HCT116 (cell line): ENCODE measurements around the gene TOGARAM1. TPM values are rescaled to one million over a fixed set of nuclear protein-coding genes. Genes with fewer than 3 reads are reported as not detected.

Experiments
- ATAC-seq: fragments of 200-7000 bp; cut with Tn5 transposase; 2 replicates; pipeline ENCODE4 v1.9.1; 2020; ENCODE audit warnings: mild to moderate bottlenecking, moderate library complexity
- BruUV-seq: library from RNA; stranded (reverse); fragments of 400-500 nt; replicated peaks from 2 replicates; lab custom pipeline; 2021; lab: Mats Ljungman, UMichigan
- CTCF ChIA-PET: fragments of 300-600 bp; sonication (Branson Sonifier 250); formaldehyde crosslinking; loops from one replicate; lab custom pipeline; 2021; ENCODE audit warnings: antibody characterized with exemption; lab: Charles Lee
- POLR2A ChIA-PET: fragments of 300-600, 350-600 bp; sonication (Branson Sonifier 250); formaldehyde crosslinking; loops from one replicate; lab custom pipeline; 2021; ENCODE audit warnings: antibody characterized with exemption; lab: Charles Lee
- RAD21 ChIA-PET, 2 experiments: fragments of 300-600 bp; sonication (Branson Sonifier 250); formaldehyde crosslinking; loops; one replicate each; lab custom pipeline; 2023; ENCODE audit warnings: low total read pairs in 2 of 2; ENCODE audit not compliant: uncharacterized antibody in 2 of 2, unreplicated experiment in 2 of 2, low non-redundant PET in 1 of 2; lab: Charles Lee
- DNase-seq: peaks from one replicate; pipeline ENCODE4 v3.0.0-alpha.2; 2010; ENCODE audit warnings: low read depth, low spot score
- H2AFZ ChIP-seq: fragments of 200-600 bp; shearing (Covaris generic), sonication (generic); 2 replicates; pipeline ENCODE4 v1.6.1; 2017; ENCODE audit warnings: low read depth, mixed run types, mixed read lengths, antibody characterized with exemption, low read length; ENCODE audit not compliant: poor library complexity, severe bottlenecking
- H3K27ac ChIP-seq: 2 replicates; pipeline ENCODE4 v1.5.1; 2012; ENCODE audit warnings: low read depth, low read length
- H3K27me3 ChIP-seq: fragments of 200-600 bp; sonication (generic); 2 replicates; pipeline ENCODE4 v1.6.1; 2016; ENCODE audit warnings: mixed run types, low read length, mixed read lengths; ENCODE audit not compliant: insufficient read depth
- H3K36me3 ChIP-seq, 2 experiments: fragments of 200-500 bp in 1 of 2; fragments of 200-600 bp in 1 of 2; sonication (Bioruptor generic) in 1 of 2; sonication (generic) in 1 of 2; 2 replicates each; pipeline versions ENCODE4 v1.5.1 to v1.6.1; 2014 to 2016; ENCODE audit warnings: low read length in 2 of 2, inconsistent platforms in 1 of 2, mixed read lengths in 1 of 2, mixed run types in 1 of 2; ENCODE audit not compliant: insufficient read depth in 2 of 2, control insufficient read depth in 1 of 2
- H3K4me1 ChIP-seq, 2 experiments: fragments of 200-600 bp in 1 of 2; sonication (generic) in 1 of 2; 2 replicates each; pipeline versions ENCODE4 v1.5.1 to v1.6.1; 2012 to 2017; ENCODE audit warnings: low read length in 2 of 2, inconsistent platforms in 1 of 2, mild to moderate bottlenecking in 1 of 2, mixed read lengths in 1 of 2, mixed run types in 1 of 2, moderate library complexity in 1 of 2; ENCODE audit not compliant: insufficient read depth in 2 of 2, control insufficient read depth in 1 of 2
- H3K4me2 ChIP-seq: fragments of 200-600 bp; sonication (generic); 2 replicates; pipeline ENCODE4 v1.6.1; 2017; ENCODE audit warnings: mixed run types, low read length, mixed read lengths
- H3K4me3 ChIP-seq, 2 experiments: fragments of 200-600 bp in 1 of 2; sonication (generic) in 1 of 2; replicated peaks in 1 of 2; 2 replicates each; pipeline ENCODE4 v1.5.1; 2011 to 2016; ENCODE audit warnings: low read length in 2 of 2, control low read depth in 1 of 2, low read depth in 1 of 2, mild to moderate bottlenecking in 1 of 2, mixed read lengths in 1 of 2, mixed run types in 1 of 2
- H3K79me2 ChIP-seq: fragments of 200-600 bp; sonication (generic); 2 replicates; pipeline ENCODE4 v1.6.1; 2017; ENCODE audit warnings: mild to moderate bottlenecking, mixed run types, low read length, moderate library complexity, mixed read lengths; ENCODE audit not compliant: insufficient read depth
- H3K9ac ChIP-seq: fragments of 200-600 bp; sonication (generic); 2 replicates; pipeline ENCODE4 v1.6.1; 2016; ENCODE audit warnings: low read length, mixed read lengths
- H3K9me2 ChIP-seq: fragments of 200-600 bp; sonication (generic), shearing (Covaris generic); 2 replicates; pipeline ENCODE4 v1.6.1; 2017; ENCODE audit warnings: mixed run types, mild to moderate bottlenecking, moderate library complexity; ENCODE audit not compliant: insufficient read depth
- H3K9me3 ChIP-seq, 2 experiments: fragments of 200-500 bp in 1 of 2; fragments of 200-600 bp in 1 of 2; sonication (Bioruptor generic) in 1 of 2; sonication (generic) in 1 of 2; 2 replicates each; pipeline ENCODE4 v1.6.1; 2014 to 2017; ENCODE audit warnings: low read length in 2 of 2, mixed read lengths in 2 of 2, inconsistent platforms in 1 of 2, low read depth in 1 of 2, mild to moderate bottlenecking in 1 of 2, mixed run types in 1 of 2, moderate library complexity in 1 of 2; ENCODE audit not compliant: control insufficient read depth in 1 of 2, insufficient read depth in 1 of 2
- H4K20me1 ChIP-seq: fragments of 200-600 bp; sonication (generic), shearing (Covaris generic); 2 replicates; pipeline ENCODE4 v1.6.1; 2017; ENCODE audit warnings: mixed run types, mild to moderate bottlenecking, moderate library complexity; ENCODE audit not compliant: insufficient read depth
- CBX3 ChIP-seq: IDR thresholded peaks from 2 replicates; pipeline ENCODE4 v1.6.1; 2012; ENCODE audit warnings: low read depth
- CEBPB ChIP-seq: IDR thresholded peaks from 2 replicates; pipeline ENCODE4 v1.6.1; 2012; ENCODE audit warnings: low read depth
- CTCF ChIP-seq, 3 experiments: fragments of 200-600 bp in 1 of 3; sonication (generic) in 1 of 3; IDR thresholded peaks in 2 of 3; conservative IDR thresholded peaks in 1 of 3; 2 replicates each; pipeline ENCODE4 v1.5.1; 2012 to 2017; ENCODE audit warnings: low read depth in 2 of 3, low read length in 2 of 3, antibody characterized with exemption in 1 of 3, borderline replicate concordance in 1 of 3, control low read depth in 1 of 3, mild to moderate bottlenecking in 1 of 3, mixed read lengths in 1 of 3, mixed run types in 1 of 3, moderate library complexity in 1 of 3; ENCODE audit not compliant: insufficient read depth in 1 of 3
- EZH2 ChIP-seq: fragments of 200-600 bp; sonication (generic); IDR thresholded peaks from 2 replicates; pipeline ENCODE4 v1.6.1; 2017; ENCODE audit warnings: antibody characterized with exemption, mixed run types
- JUND ChIP-seq: IDR thresholded peaks from 2 replicates; pipeline ENCODE4 v1.6.1; 2012
- REST ChIP-seq: IDR thresholded peaks from 2 replicates; pipeline ENCODE4 v1.6.1; 2012; ENCODE audit warnings: low read depth
- SIN3A ChIP-seq: IDR thresholded peaks from 2 replicates; pipeline ENCODE4 v1.6.1; 2012; ENCODE audit warnings: low read depth
- SP1 ChIP-seq: IDR thresholded peaks from 2 replicates; pipeline ENCODE4 v1.6.1; 2012; ENCODE audit warnings: low read depth
- ZFX ChIP-seq: fragments of 450-650 bp; IDR thresholded peaks from 2 replicates; pipeline ENCODE4 v1.6.1; 2017
- intact Hi-C: fragments of 100-400 bp; cut with micrococcal nuclease; formaldehyde crosslinking; loops from 2 replicates; pipeline ENCODE4 v1.10.0; 2022
- total RNA-seq: library from RNA; stranded (reverse); gene quantifications from one replicate; pipeline ENCODE4 v1.2.1, GENCODE V29; 2021; ENCODE audit not compliant: unreplicated experiment

Gene TOGARAM1
- total RNA-seq, 1 experiment from 2014 or later = 1.9 TPM

- H3K4me3 ChIP-seq = no peak overlapping the region
- POLR2A ChIA-PET = no interaction called here
- no peak overlapping the region for H3K9ac ChIP-seq
- intact Hi-C loops = no loop called here
- no peak overlapping the region for H3K27ac ChIP-seq
- BruUV-seq = no TSS peak
- RAD21 ChIA-PET = no interaction called here
- no peaks in the 10 kb centered on the region for H3K79me2 ChIP-seq
- TF ChIP-seq CEBPB (no peak), EZH2 (no peak), ZFX (no peak), JUND (no peak), REST (no peak), CTCF (IDR thresholded peaks at IDR 0.05 in 2 of 3, conservative IDR thresholded peaks at IDR 0.05 in 1 of 3; ENCODE audit: borderline replicate concordance in 1 of 3, insufficient read depth in 1 of 3, low read depth in 2 of 3, low read length in 2 of 3) (no peak), CBX3 (no peak), SIN3A (no peak), SP1 (no peak)
- no peaks in the 10 kb centered on the region for H3K36me3 ChIP-seq
- no peak overlapping the region for H2AFZ ChIP-seq
- DNase-seq (no peak), ATAC-seq (no peak)
- H3K9me2 ChIP-seq = no peaks in the 10 kb centered on the region
- H3K4me1 ChIP-seq = no peaks in the 10 kb centered on the region
- no peaks in the 10 kb centered on the region for H3K27me3 ChIP-seq
- H4K20me1 ChIP-seq = no peaks in the 10 kb centered on the region
- H3K4me2 ChIP-seq = no peak overlapping the region
- no peaks in the 10 kb centered on the region for H3K9me3 ChIP-seq
- CTCF ChIA-PET = no interaction called here
Observed at GRCh38 chr14:45060551-45060950, 98.6 kb downstream of the TOGARAM1 start.
